Ramos (cell line): Measurements from ENCODE around the gene PHLDB1.

Experiments used
- in situ Hi-C: fragments of 300-500 bp; cut with MboI; formaldehyde crosslinking; loops from one replicate; pipeline ENCODE4 v1.14.3; 2022; ENCODE audit warnings: low sequenced_read_pairs; ENCODE audit not compliant: unreplicated experiment

The PHLDB1 gene

GRCh38 chr11:118635642-118636041 is 28.2 kb downstream of the PHLDB1 start:
- in situ Hi-C loops = no loop called here

GRCh38 chr11:118636569-118637290 is 29.3 kb downstream of the PHLDB1 start:
- in situ Hi-C loops = no loop called here

DNA sequence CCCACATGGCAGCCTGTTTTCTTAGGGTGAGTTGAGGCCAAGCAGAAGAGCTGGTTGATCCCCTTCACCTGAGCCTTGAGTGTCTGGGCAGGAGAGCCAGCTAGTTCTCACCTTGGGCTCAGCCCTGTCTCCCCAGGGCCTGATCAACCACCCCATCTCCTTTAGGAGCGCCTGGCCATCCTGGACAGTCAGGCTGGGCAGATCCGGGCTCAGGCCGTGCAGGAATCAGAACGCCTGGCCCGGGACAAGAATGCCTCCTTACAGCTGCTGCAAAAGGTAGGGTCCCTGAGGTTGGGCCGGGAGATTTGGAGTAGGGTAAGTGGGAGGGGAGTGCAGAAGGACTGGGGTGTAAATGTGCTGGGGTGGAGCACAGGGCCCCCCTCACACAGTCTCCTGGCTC is 31.3 kb downstream of the PHLDB1 start:
- in situ Hi-C loops = no loop called here

- in situ Hi-C loops = no loop called here
Measured at GRCh38 chr11:118639899-118640298, 32.5 kb downstream of the PHLDB1 start.

DNA sequence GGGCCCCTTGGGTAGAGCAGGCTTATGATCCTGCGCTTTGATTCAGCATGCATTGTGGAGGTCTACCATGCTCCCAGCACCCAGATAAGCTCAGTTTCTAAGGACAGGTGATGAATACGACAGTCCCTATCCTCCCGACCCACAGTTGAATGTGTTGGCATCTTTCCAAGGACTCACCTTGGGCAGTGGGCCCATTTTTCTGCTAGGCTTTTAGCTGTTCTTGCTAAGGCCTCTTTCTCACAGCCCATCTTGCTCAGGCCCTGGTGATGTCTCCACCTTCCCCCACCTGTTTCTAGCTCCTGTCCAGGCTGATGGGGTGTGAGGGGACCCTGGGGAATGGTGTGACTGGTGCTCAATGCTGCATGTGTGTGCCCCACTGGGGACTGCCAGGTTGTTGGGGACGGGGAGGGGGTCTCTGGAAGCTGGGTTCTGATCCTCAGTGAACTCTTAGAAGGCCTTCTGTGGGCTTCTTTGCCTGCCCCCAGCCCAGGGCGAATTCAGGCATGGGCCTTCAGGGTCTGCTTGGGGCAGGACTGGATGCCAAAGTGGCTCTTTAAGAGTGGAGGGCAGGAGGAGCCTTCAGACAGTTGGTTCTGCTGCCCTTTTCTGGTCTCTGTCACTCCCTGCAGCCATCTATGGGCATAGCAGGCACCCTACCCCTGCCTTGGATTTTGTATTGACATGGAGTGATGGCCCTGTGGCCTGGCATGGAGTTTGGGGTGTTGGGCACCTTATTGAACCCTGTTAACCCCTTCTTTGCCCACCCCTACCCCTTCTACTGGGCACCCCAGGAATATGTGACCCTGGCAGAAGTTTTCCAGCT is 33.1 kb downstream of the PHLDB1 start:
- in situ Hi-C loops = no loop called here

DNA sequence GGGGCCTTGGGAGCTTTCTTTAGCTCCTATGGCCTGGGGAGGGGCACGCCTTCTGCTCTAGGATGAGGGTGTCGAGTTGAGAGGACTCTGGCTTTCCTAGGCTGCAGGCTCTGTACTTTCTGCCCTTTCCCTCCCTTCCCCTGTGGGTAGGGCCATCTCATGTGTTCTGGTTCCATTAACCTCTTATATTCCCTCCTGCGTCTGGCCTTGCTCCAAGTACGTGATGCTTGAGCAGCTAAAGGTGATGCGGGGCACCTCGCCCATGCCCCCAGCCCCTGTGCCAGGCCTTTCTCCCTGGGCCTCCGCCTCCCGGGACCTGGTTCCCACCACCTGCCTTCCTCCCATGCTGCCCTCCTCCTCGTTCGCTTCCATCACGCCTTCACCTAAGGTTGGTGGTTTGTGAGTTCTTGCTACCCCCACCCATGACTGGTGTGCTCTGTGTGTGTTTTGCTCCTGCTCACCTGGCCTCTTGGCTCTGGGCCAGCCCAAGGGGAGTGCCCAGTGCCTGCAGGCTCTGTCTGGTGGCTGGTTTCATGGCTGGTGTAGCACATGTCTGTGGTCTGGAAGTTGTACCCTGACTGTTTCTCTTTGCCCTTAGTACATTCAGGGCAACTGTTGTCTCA is 34.1 kb downstream of the PHLDB1 start:
- in situ Hi-C loops = no loop called here

- in situ Hi-C loops = no loop called here
Measured at GRCh38 chr11:118643142-118643994, 36.0 kb downstream of the PHLDB1 start.

DNA sequence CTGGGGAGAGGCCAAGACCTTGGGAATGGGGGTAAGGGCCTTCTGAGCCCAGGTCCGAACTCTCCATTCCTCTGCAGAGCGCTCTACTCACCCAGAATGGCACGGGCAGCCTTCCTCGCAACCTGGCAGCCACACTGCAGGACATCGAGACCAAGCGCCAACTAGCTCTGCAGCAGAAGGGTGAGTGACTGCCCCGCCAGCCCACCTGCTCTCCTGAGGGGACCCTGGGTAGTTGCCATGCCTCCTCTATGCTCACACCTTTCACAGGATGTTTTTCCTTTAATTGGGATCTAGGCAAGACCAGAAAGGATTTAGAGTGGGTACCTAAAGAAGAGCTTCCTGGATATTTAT is 36.6 kb downstream of the PHLDB1 start:
- in situ Hi-C loops = no loop called here

DNA sequence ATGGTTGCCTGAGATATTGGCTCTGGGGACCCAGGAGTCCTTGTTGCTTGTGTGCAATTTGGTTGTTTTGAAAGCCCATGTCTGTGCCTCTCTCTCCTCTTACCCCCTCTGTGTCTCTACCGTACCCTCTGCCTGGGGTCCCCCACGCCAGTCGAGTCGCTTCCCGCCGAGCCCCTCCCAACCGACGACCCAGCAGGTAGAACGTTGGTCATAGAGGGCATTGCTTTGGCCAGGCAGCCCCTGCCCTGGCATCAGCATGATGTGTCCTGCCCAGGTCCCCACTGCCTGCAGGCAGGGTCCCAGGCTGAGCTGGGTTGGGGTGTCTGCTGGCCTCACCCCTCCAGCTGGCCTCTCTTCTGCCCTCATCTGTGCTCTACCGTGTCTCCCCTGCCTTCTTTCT is 37.1 kb downstream of the PHLDB1 start:
- in situ Hi-C loops = no loop called here

GRCh38 chr11:118645066-118645715 is 37.8 kb downstream of the PHLDB1 start:
- in situ Hi-C loops = no loop called here

DNA sequence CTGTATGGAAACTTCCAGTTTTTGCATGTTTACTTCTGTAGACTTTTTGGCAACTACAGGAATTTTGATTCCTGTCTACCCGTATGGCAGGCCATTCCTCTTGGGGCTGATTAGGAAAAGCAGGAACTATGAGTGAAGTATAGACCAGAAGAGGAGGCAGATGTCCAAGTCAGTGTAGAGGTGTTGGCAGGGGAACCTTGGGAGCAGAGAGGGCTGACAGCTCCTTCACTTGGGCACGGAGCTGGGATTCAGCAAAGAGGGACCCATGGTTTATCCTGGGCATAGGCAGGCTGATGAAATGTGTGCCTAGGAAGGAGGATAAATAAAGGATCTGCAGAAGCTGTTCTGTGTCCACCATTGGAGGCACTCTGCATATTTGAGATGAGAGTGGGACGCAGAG is 39.0 kb downstream of the PHLDB1 start:
- in situ Hi-C loops = no loop called here

GRCh38 chr11:118648291-118648690 is 40.9 kb downstream of the PHLDB1 start:
- in situ Hi-C loops = no loop called here

DNA sequence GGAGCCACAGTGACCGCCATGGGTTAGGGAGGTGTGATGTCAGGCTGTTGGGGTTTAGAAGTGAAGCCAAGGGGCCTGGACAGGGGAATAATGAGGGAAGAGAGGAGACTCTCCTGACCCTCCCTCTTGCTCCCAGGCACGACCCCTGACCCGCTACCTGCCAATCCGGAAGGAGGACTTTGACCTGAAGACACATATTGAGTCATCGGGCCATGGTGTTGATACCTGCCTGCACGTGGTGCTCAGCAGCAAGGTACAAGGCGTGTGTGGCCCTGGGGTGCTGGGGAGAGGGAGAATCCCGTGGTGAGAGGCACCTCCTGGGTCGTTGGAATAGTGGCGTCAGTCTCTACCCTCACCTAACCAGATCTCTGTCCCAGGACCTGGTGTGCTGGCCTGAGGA is 42.5 kb downstream of the PHLDB1 start:
- in situ Hi-C loops = no loop called here

- in situ Hi-C loops = no loop called here
Measured at GRCh38 chr11:118650366-118650765, 43.0 kb downstream of the PHLDB1 start.

GRCh38 chr11:118651820-118652219 is 44.4 kb downstream of the PHLDB1 start:
- in situ Hi-C loops = no loop called here

GRCh38 chr11:118652681-118653181 is 45.3 kb downstream of the PHLDB1 start:
- in situ Hi-C loops = no loop called here

DNA sequence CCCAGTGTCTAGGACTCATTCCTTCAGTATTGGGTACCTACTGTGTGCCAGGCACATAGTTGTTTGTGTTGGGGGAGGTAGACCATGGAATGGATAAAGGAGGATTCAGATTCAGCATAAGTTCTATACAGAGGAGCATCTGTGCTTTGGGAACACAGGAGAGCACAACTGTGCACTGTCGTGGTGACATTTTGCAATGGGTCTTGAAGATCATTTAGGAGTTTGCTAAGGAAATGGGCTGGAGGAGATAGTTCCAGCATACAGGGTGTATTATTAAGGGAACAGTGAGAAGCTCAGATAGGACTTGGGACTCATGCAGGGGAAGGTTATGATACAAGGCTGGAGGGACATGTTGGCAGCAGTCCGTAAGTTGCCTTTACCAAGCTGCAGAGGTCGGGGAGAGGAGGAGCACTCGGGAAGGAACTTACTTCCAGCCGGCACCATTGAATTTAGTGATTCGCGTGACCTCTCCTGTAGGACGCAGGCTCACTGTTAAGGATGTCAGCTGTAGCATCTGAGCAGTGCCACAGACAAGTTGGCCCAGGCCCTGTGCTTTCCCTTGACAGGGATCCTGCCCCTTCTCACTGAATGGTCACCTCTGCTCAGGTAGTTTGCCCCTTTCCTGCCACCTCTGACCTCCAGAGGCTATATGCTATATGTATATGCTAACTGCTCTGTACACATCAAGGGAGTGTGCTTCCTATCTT is 46.4 kb downstream of the PHLDB1 start:
- in situ Hi-C loops = no loop called here

GRCh38 chr11:118655486-118656190 is 48.2 kb downstream of the PHLDB1 start:
- in situ Hi-C loops = no loop called here
